ENCODE data around the gene CSMD2.

DNA sequence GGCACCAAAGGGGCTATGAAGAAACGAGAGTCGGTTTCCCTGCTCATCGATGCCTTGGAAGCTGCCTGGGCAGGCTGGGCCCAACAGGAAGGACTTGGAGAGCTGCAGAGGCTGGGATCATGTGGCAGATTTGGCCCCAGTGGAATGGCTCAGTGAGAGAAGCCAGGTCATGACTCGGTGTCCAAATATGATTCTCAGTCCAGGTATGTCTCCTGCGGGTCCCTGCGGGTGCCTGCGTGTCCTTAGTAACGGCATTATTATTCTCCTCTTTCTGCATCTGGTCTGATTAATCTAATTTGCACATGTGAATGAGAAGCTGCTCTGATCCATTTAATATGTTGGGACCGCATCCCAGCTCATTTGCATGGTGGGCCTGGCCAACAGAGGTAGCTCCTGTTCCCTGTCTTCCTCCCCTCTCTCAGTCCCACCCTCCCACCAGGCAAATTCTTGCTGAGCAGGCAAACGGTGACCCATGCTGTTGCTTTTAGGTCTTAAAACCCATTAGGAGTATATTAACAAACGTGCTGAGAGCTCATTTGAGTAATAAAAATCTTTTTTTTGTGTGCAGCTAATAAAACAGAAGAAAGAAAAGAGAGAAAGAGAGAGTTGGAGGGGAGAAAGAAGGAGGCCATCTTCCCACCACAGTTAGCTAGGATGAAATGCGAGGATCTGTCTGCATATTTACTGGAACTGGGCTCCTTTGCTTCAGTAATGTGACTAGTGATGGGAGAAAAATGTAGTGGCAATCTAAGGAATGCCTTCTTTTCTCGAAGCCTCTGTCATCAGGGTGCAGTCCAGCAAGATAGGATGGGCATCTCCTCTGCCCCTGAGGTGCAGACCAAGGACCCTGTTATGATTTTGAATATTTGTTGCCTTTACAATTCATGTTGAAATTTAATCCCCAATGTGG, 167.6 kb downstream of the CSMD2 start:
- TF ChIP-seq, protein P1, sequence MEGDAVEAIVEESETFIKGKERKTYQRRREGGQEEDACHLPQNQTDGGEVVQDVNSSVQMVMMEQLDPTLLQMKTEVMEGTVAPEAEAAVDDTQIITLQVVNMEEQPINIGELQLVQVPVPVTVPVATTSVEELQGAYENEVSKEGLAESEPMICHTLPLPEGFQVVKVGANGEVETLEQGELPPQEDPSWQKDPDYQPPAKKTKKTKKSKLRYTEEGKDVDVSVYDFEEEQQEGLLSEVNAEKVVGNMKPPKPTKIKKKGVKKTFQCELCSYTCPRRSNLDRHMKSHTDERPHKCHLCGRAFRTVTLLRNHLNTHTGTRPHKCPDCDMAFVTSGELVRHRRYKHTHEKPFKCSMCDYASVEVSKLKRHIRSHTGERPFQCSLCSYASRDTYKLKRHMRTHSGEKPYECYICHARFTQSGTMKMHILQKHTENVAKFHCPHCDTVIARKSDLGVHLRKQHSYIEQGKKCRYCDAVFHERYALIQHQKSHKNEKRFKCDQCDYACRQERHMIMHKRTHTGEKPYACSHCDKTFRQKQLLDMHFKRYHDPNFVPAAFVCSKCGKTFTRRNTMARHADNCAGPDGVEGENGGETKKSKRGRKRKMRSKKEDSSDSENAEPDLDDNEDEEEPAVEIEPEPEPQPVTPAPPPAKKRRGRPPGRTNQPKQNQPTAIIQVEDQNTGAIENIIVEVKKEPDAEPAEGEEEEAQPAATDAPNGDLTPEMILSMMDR (IDR thresholded peaks at IDR 0.05) = no peak
- TF ChIP-seq POLR2A (IDR thresholded peaks at IDR 0.05) = no peak
